Activated naive CD8-positive, alpha-beta T cell treated with anti-CD3 and anti-CD28 coated beads, Interleukin-2, amount 50 U/mL, for 24 hours (primary cell): ENCODE results near the gene FTCD.

ENCODE experiments used
- ATAC-seq: fragments of 150-1000 bp; cut with Tn5 transposase; one replicate; pipeline ENCODE4 v1.10.0; 2021
- DNase-seq: peaks from one replicate; pipeline ENCODE4 v3.0.0; 2021
- H3K27ac Mint-ChIP-seq: one replicate; pipeline ENCODE4 v1.8.0; 2021; ENCODE audit warnings: mild to moderate bottlenecking, mixed read lengths
- H3K27me3 Mint-ChIP-seq: one replicate; pipeline ENCODE4 v1.8.0; 2021; ENCODE audit warnings: mixed read lengths
- H3K36me3 Mint-ChIP-seq: one replicate; pipeline ENCODE4 v1.8.0; 2021; ENCODE audit warnings: low read depth, mixed read lengths
- H3K4me1 Mint-ChIP-seq: one replicate; pipeline ENCODE4 v1.8.0; 2021; ENCODE audit warnings: mixed read lengths
- H3K4me3 Mint-ChIP-seq: one replicate; pipeline ENCODE4 v1.8.0; 2021; ENCODE audit warnings: mild to moderate bottlenecking, moderate library complexity, mixed read lengths
- H3K9me3 Mint-ChIP-seq: one replicate; pipeline ENCODE4 v1.8.0; 2021; ENCODE audit warnings: mixed read lengths

The FTCD gene

GRCh38 chr21:46130831-46131587, 24.4 kb downstream of the FTCD start:
- Mint-ChIP-seq H3K4me1 (no peaks in the 10 kb centered on the region), H3K9me3 (no peaks in the 10 kb centered on the region), H3K27ac (no peak overlapping the region), H3K27me3 (no peaks in the 10 kb centered on the region), H3K36me3 (no peaks in the 10 kb centered on the region), H3K4me3 (no peak overlapping the region)
- no peak for DNase-seq
- ATAC-seq, result no peak

- Mint-ChIP-seq H3K9me3 (no peaks in the 10 kb centered on the region), H3K4me1 (no peaks in the 10 kb centered on the region), H3K36me3 (no peaks in the 10 kb centered on the region), H3K27ac (no peak overlapping the region), H3K27me3 (no peaks in the 10 kb centered on the region), H3K4me3 (no peak overlapping the region)
- ATAC-seq, result no peak
- no peak for DNase-seq
These were observed 25.3 kb downstream of the FTCD start for GRCh38 chr21:46129846-46130651.

GRCh38 chr21:46128933-46129571, 26.3 kb downstream of the FTCD start:
- Mint-ChIP-seq H3K4me1 (no peaks in the 10 kb centered on the region), H3K36me3 (no peaks in the 10 kb centered on the region), H3K27ac (no peak overlapping the region), H3K9me3 (no peaks in the 10 kb centered on the region), H3K27me3 (no peaks in the 10 kb centered on the region), H3K4me3 (no peak overlapping the region)
- ATAC-seq (no peak), DNase-seq (no peak)

GRCh38 chr21:46128106-46128932, 27.1 kb downstream of the FTCD start:
- Mint-ChIP-seq H3K27ac (no peak overlapping the region), H3K27me3 (no peaks in the 10 kb centered on the region), H3K4me1 (no peaks in the 10 kb centered on the region), H3K9me3 (no peaks in the 10 kb centered on the region), H3K4me3 (no peak overlapping the region), H3K36me3 (no peaks in the 10 kb centered on the region)
- no peak for ATAC-seq
- DNase-seq, result no peak

GRCh38 chr21:46127239-46128105, 27.9 kb downstream of the FTCD start:
- no peaks in the 10 kb centered on the region for H3K4me1 Mint-ChIP-seq
- H3K36me3 Mint-ChIP-seq, result no peaks in the 10 kb centered on the region
- H3K4me3 Mint-ChIP-seq, result no peak overlapping the region
- H3K27ac Mint-ChIP-seq, result no peak overlapping the region
- no peak for DNase-seq
- no peak for ATAC-seq
- no peaks in the 10 kb centered on the region for H3K9me3 Mint-ChIP-seq
- H3K27me3 Mint-ChIP-seq, result no peaks in the 10 kb centered on the region

- H3K27me3 Mint-ChIP-seq, result no peaks in the 10 kb centered on the region
- no peak overlapping the region for H3K27ac Mint-ChIP-seq
- H3K36me3 Mint-ChIP-seq, result no peaks in the 10 kb centered on the region
- no peak for DNase-seq
- no peaks in the 10 kb centered on the region for H3K9me3 Mint-ChIP-seq
- no peaks in the 10 kb centered on the region for H3K4me1 Mint-ChIP-seq
- no peak overlapping the region for H3K4me3 Mint-ChIP-seq
- no peak for ATAC-seq
These were observed 28.8 kb downstream of the FTCD start for GRCh38 chr21:46126309-46127238.

- Mint-ChIP-seq H3K9me3 (no peaks in the 10 kb centered on the region), H3K4me1 (no peaks in the 10 kb centered on the region), H3K4me3 (no peak overlapping the region), H3K36me3 (no peaks in the 10 kb centered on the region), H3K27ac (no peak overlapping the region), H3K27me3 (no peaks in the 10 kb centered on the region)
- ATAC-seq (no peak), DNase-seq (no peak)
These were observed 29.5 kb downstream of the FTCD start for GRCh38 chr21:46125846-46126301.

GRCh38 chr21:46124926-46125845, 30.2 kb downstream of the FTCD start:
- ATAC-seq, result no peak
- Mint-ChIP-seq H3K27ac (no peak overlapping the region), H3K4me3 (no peak overlapping the region), H3K36me3 (no peaks in the 10 kb centered on the region), H3K4me1 (no peaks in the 10 kb centered on the region), H3K9me3 (no peaks in the 10 kb centered on the region), H3K27me3 (no peaks in the 10 kb centered on the region)
- DNase-seq, result no peak

GRCh38 chr21:46124083-46124925, 31.1 kb downstream of the FTCD start:
- Mint-ChIP-seq H3K4me1 (no peaks in the 10 kb centered on the region), H3K9me3 (no peaks in the 10 kb centered on the region), H3K27me3 (no peaks in the 10 kb centered on the region), H3K27ac (no peak overlapping the region), H3K36me3 (no peaks in the 10 kb centered on the region), H3K4me3 (no peak overlapping the region)
- ATAC-seq, result no peak
- DNase-seq, result no peak

GRCh38 chr21:46122758-46123683, 32.4 kb downstream of the FTCD start:
- Mint-ChIP-seq H3K9me3 (no peaks in the 10 kb centered on the region), H3K4me3 (no peak overlapping the region), H3K27ac (peak overlapping the region; percentile 12), H3K36me3 (no peaks in the 10 kb centered on the region), H3K4me1 (no peaks in the 10 kb centered on the region), H3K27me3 (no peaks in the 10 kb centered on the region)
- ATAC-seq (no peak), DNase-seq (no peak)
